Loucy (cell line): ENCODE data around the gene NR3C2.

ENCODE experiments used
- H2AFZ ChIP-seq: fragments of 200-600 bp; sonication (generic); 2 replicates; pipeline ENCODE4 v1.6.0; 2016; ENCODE audit warnings: antibody characterized with exemption, mild to moderate bottlenecking, low read length, moderate library complexity
- H3F3A ChIP-seq: fragments of 200-600 bp; 2 replicates; pipeline ENCODE4 v1.6.0; 2016; ENCODE audit warnings: antibody characterized with exemption, low read depth, mild to moderate bottlenecking
- H3K27me3 ChIP-seq: fragments of 200-600 bp; sonication (generic); 2 replicates; pipeline ENCODE4 v1.6.1; 2014; ENCODE audit warnings: low read length, mild to moderate bottlenecking; ENCODE audit not compliant: insufficient read depth, poor library complexity, severe bottlenecking
- H3K36me3 ChIP-seq: fragments of 200-600 bp; sonication (generic); 2 replicates; pipeline ENCODE4 v1.6.1; 2016; ENCODE audit warnings: low read length; ENCODE audit not compliant: insufficient read depth
- H3K4me1 ChIP-seq: fragments of 200-600 bp; sonication (generic); 2 replicates; pipeline ENCODE4 v1.5.1; 2014; ENCODE audit warnings: low read length, mild to moderate bottlenecking; ENCODE audit not compliant: insufficient read depth, poor library complexity, severe bottlenecking
- H3K4me2 ChIP-seq: fragments of 200-600 bp; sonication (generic); 2 replicates; pipeline ENCODE4 v1.6.0; 2014; ENCODE audit warnings: antibody characterized with exemption, low read length, low read depth, mild to moderate bottlenecking; ENCODE audit not compliant: poor library complexity, severe bottlenecking
- H3K4me3 ChIP-seq: fragments of 200-600 bp; sonication (generic); 2 replicates; pipeline ENCODE4 v1.5.1; 2014; ENCODE audit warnings: low read length, mild to moderate bottlenecking, mixed read lengths; ENCODE audit not compliant: poor library complexity, severe bottlenecking
- H3K79me2 ChIP-seq: fragments of 200-600 bp; sonication (generic); 2 replicates; pipeline ENCODE4 v1.6.1; 2014; ENCODE audit warnings: low read length; ENCODE audit not compliant: insufficient read depth
- H3K9ac ChIP-seq: fragments of 200-600 bp; sonication (generic); 2 replicates; pipeline ENCODE4 v1.6.0; 2014; ENCODE audit warnings: mild to moderate bottlenecking, low read depth, low read length, moderate library complexity; ENCODE audit not compliant: poor library complexity, severe bottlenecking
- H3K9me2 ChIP-seq: fragments of 200-600 bp; sonication (generic); replicated peaks from 2 replicates; pipeline ENCODE4 v1.6.1; 2016; ENCODE audit warnings: low read depth, low read length, mixed read lengths
- H3K9me3 ChIP-seq: fragments of 200-600 bp; sonication (generic); 2 replicates; pipeline ENCODE4 v1.6.1; 2014; ENCODE audit warnings: mild to moderate bottlenecking, antibody characterized with exemption, low read length, low read depth; ENCODE audit not compliant: insufficient read depth
- H4K20me1 ChIP-seq: fragments of 200-600 bp; sonication (generic); 2 replicates; pipeline ENCODE4 v1.6.0; 2014; ENCODE audit warnings: antibody characterized with exemption, low read length, mild to moderate bottlenecking; ENCODE audit not compliant: insufficient read depth, poor library complexity, severe bottlenecking
- EZH2phosphoT487 ChIP-seq: fragments of 200-600 bp; IDR thresholded peaks from 2 replicates; pipeline ENCODE4 v1.6.1; 2018; ENCODE audit warnings: antibody characterized with exemption, mild to moderate bottlenecking, moderate library complexity, borderline replicate concordance
- TF ChIP-seq, protein P1 (sequence below): fragments of 200-600 bp; sonication (generic); conservative IDR thresholded peaks from 2 replicates; pipeline ENCODE4 v1.5.1; 2014; ENCODE audit warnings: mild to moderate bottlenecking, antibody characterized with exemption, low read length

The NR3C2 gene

GRCh38 chr4:148076964-148077363 lies 365.2 kb downstream of the NR3C2 start:
- Histone ChIP-seq H3K79me2 (no peaks in the 10 kb centered on the region), H3F3A (no peaks in the 10 kb centered on the region), H3K9me3 (no peaks in the 10 kb centered on the region), H3K4me1 (no peaks in the 10 kb centered on the region), H3K27me3 (no peaks in the 10 kb centered on the region), H4K20me1 (no peaks in the 10 kb centered on the region), H3K36me3 (peaks cover 31% of the 10 kb centered on the region; the same call in 1 of the 2 replicates), H3K4me2 (no peak overlapping the region), H3K9ac (no peak overlapping the region), H3K4me3 (no peak overlapping the region), H3K9me2 (no peaks in the 10 kb centered on the region), H2AFZ (no peak overlapping the region)
- TF ChIP-seq, protein P1, sequence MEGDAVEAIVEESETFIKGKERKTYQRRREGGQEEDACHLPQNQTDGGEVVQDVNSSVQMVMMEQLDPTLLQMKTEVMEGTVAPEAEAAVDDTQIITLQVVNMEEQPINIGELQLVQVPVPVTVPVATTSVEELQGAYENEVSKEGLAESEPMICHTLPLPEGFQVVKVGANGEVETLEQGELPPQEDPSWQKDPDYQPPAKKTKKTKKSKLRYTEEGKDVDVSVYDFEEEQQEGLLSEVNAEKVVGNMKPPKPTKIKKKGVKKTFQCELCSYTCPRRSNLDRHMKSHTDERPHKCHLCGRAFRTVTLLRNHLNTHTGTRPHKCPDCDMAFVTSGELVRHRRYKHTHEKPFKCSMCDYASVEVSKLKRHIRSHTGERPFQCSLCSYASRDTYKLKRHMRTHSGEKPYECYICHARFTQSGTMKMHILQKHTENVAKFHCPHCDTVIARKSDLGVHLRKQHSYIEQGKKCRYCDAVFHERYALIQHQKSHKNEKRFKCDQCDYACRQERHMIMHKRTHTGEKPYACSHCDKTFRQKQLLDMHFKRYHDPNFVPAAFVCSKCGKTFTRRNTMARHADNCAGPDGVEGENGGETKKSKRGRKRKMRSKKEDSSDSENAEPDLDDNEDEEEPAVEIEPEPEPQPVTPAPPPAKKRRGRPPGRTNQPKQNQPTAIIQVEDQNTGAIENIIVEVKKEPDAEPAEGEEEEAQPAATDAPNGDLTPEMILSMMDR: no peak
- no peak for TF ChIP-seq EZH2phosphoT487

- TF ChIP-seq EZH2phosphoT487: no peak
- TF ChIP-seq, protein P1: no peak
- no peak overlapping the region for H2AFZ ChIP-seq
- no peaks in the 10 kb centered on the region for H3F3A ChIP-seq
- H3K9ac ChIP-seq: no peak overlapping the region
- no peaks in the 10 kb centered on the region for H3K27me3 ChIP-seq
- no peak overlapping the region for H3K4me2 ChIP-seq
- H3K9me3 ChIP-seq: no peaks in the 10 kb centered on the region
- H3K79me2 ChIP-seq: no peaks in the 10 kb centered on the region
- no peaks in the 10 kb centered on the region for H4K20me1 ChIP-seq
- H3K36me3 ChIP-seq: peaks cover 28% of the 10 kb centered on the region; the same call in 1 of the 2 replicates
- H3K9me2 ChIP-seq: no peaks in the 10 kb centered on the region
- H3K4me1 ChIP-seq: no peaks in the 10 kb centered on the region
- H3K4me3 ChIP-seq: no peak overlapping the region
Measured at GRCh38 chr4:148075438-148075837, 366.8 kb downstream of the NR3C2 start.

GRCh38 chr4:148074462-148074861 lies 367.8 kb downstream of the NR3C2 start:
- no peak for TF ChIP-seq EZH2phosphoT487
- TF ChIP-seq, protein P1: no peak
- H3K4me2 ChIP-seq: no peak overlapping the region
- H3K9me2 ChIP-seq: no peaks in the 10 kb centered on the region
- no peaks in the 10 kb centered on the region for H3K27me3 ChIP-seq
- H4K20me1 ChIP-seq: no peaks in the 10 kb centered on the region
- H3K79me2 ChIP-seq: no peaks in the 10 kb centered on the region
- H3K36me3 ChIP-seq: peaks cover 28% of the 10 kb centered on the region; the same call in 1 of the 2 replicates
- no peak overlapping the region for H2AFZ ChIP-seq
- no peak overlapping the region for H3K9ac ChIP-seq
- H3K9me3 ChIP-seq: no peaks in the 10 kb centered on the region
- H3K4me3 ChIP-seq: no peak overlapping the region
- no peaks in the 10 kb centered on the region for H3F3A ChIP-seq
- H3K4me1 ChIP-seq: no peaks in the 10 kb centered on the region
